ENCODE data around the gene FBXO24. TPM values are rescaled to one million over a fixed set of nuclear protein-coding genes. Genes with fewer than 3 reads are reported as not detected.

Gene FBXO24
- total RNA-seq, 2 donors from 2014 or later = 2.3 to 9.7 TPM

- WGBS = 92% methylated on average over 26 of the region's 30 CpGs
- no peaks in the 10 kb centered on the region for H3K27me3 ChIP-seq (replicated peaks; ENCODE audit: insufficient read depth)
- no peak for DNase-seq (ENCODE audit: low spot score)
- TF ChIP-seq POLR2AphosphoS5 (IDR thresholded peaks at IDR 0.05) (no peak), POLR2A (IDR thresholded peaks at IDR 0.05) (no peak), CTCF (IDR thresholded peaks at IDR 0.05) (no peak)
- H3K4me3 ChIP-seq = no peak overlapping the region
- no peaks in the 10 kb centered on the region for H3K9me3 ChIP-seq
- H3K27ac ChIP-seq = no peak overlapping the region
- peaks cover 6% of the 10 kb centered on the region for H3K4me1 ChIP-seq (replicated peaks)
- intact Hi-C loops (cut with DNase I) = no loop called here
- peaks cover 7 to 23% of the 10 kb centered on the region in 2 donors for H3K36me3 ChIP-seq
Observed at GRCh38 chr7:100572949-100573675, 13.0 kb upstream of the FBXO24 start.

- Histone ChIP-seq H3K9me3 (no peaks in the 10 kb centered on the region), H3K27me3 (replicated peaks; ENCODE audit: insufficient read depth) (no peaks in the 10 kb centered on the region), H3K4me1 (replicated peaks) (peaks cover 6% of the 10 kb centered on the region), H3K27ac (no peak within 1 kb of the TSS), H3K4me3 (no peak within 1 kb of the TSS), H3K36me3 (peaks cover 7 to 30% of the 10 kb centered on the region in 2 donors)
- intact Hi-C loops (cut with DNase I) = no loop called here
- TF ChIP-seq POLR2AphosphoS5 (IDR thresholded peaks at IDR 0.05) (no peak), CTCF (IDR thresholded peaks at IDR 0.05) (no peak), POLR2A (IDR thresholded peaks at IDR 0.05) (no peak)
- no peak for DNase-seq (ENCODE audit: low spot score)
- WGBS = 95% methylated on average over 59 of the region's 70 CpGs
Observed at GRCh38 chr7:100573691-100574361, 12.3 kb upstream of the FBXO24 start, which contains the start of gene SAP25. Gene SAP25 (minus strand): TSS chr7:100573900. CDS start chr7:100573742, 158 bp downstream.

- intact Hi-C loops (cut with DNase I) = no loop called here
- Histone ChIP-seq H3K36me3 (peaks cover 7 to 37% of the 10 kb centered on the region in 2 donors), H3K4me3 (no peak overlapping the region), H3K4me1 (replicated peaks) (peaks cover 6% of the 10 kb centered on the region), H3K9me3 (no peaks in the 10 kb centered on the region), H3K27me3 (replicated peaks; ENCODE audit: insufficient read depth) (no peaks in the 10 kb centered on the region), H3K27ac (no peak overlapping the region)
- no peak for TF ChIP-seq POLR2A (IDR thresholded peaks at IDR 0.05)
- no peak for TF ChIP-seq CTCF (IDR thresholded peaks at IDR 0.05)
- TF ChIP-seq POLR2AphosphoS5 (IDR thresholded peaks at IDR 0.05) = no peak
- 88% methylated on average over 44 of the region's 44 CpGs for WGBS
- DNase-seq (ENCODE audit: low spot score) = no peak
Observed at GRCh38 chr7:100574362-100575205, 11.5 kb upstream of the FBXO24 start.

- WGBS = 75% methylated on average over 14 of the region's 14 CpGs
- H3K27me3 ChIP-seq (replicated peaks; ENCODE audit: insufficient read depth) = no peaks in the 10 kb centered on the region
- no peak overlapping the region for H3K4me3 ChIP-seq
- H3K4me1 ChIP-seq (replicated peaks) = peaks cover 2% of the 10 kb centered on the region
- H3K36me3 ChIP-seq = peaks cover 7 to 38% of the 10 kb centered on the region in 2 donors
- H3K27ac ChIP-seq = no peak overlapping the region
- intact Hi-C loops (cut with DNase I) = no loop called here
- TF ChIP-seq CTCF (IDR thresholded peaks at IDR 0.05) (no peak), POLR2A (IDR thresholded peaks at IDR 0.05) (no peak)
- no peaks in the 10 kb centered on the region for H3K9me3 ChIP-seq
- no peak for DNase-seq (ENCODE audit: low spot score)
Observed at GRCh38 chr7:100575206-100575631, 10.9 kb upstream of the FBXO24 start.

All from prostate gland (tissue), 2 donors.